Activated naive CD4-positive, alpha-beta T cell treated with anti-CD3 and anti-CD28 coated beads, Interleukin-2, amount 50 U/mL, for 72 hours (primary cell): ENCODE results near the gene SOCS7. TPM values are rescaled to one million over a fixed set of nuclear protein-coding genes. Genes with fewer than 3 reads are reported as not detected.

Experiments
- ATAC-seq, 2 donors: fragments of 150-1000 bp; cut with Tn5 transposase; 2 replicates each; pipeline ENCODE4 v1.10.0; 2021; ENCODE audit warnings: mild to moderate bottlenecking in 2 of 2, moderate library complexity in 2 of 2
- DNase-seq, 2 donors: peaks; one replicate each; pipeline ENCODE4 v3.0.0; 2021 to 2022; ENCODE audit warnings: low spot score in 2 of 2
- H3K27ac Mint-ChIP-seq, 2 donors: one replicate each; pipeline ENCODE4 v1.8.0; 2022; ENCODE audit warnings: mild to moderate bottlenecking in 2 of 2, mixed read lengths in 2 of 2
- H3K36me3 Mint-ChIP-seq, 2 donors: one replicate each; pipeline ENCODE4 v1.8.0; 2022; ENCODE audit warnings: mixed read lengths in 2 of 2
- H3K9me3 Mint-ChIP-seq, 2 donors: one replicate each; pipeline ENCODE4 v1.8.0; 2022; ENCODE audit warnings: mixed read lengths in 2 of 2
- total RNA-seq, 2 donors: library from RNA; stranded (reverse); gene quantifications; one replicate each; pipeline ENCODE4 v1.2.3, GENCODE V29; 2022

SOCS7 gene
- 10 to 100 TPM; 20.8 to 24.1 TPM for total RNA-seq

- ATAC-seq (peak; percentile 95), DNase-seq (peak; percentile 91 to 92)
- Mint-ChIP-seq H3K9me3 (no peaks in the 10 kb centered on the region), H3K27ac (peak within 1 kb of the TSS; percentile 91 to 96), H3K36me3 (peaks cover 0 to 5% of the 10 kb centered on the region in 2 donors)
These were observed at the start of gene SOCS7 for GRCh38 chr17:38351412-38352222. TSS of gene SOCS7 (plus strand) at chr17:38351844. CDS start at chr17:38352053, 209 bp downstream.

GRCh38 chr17:38315497-38315896, 36.1 kb upstream of the SOCS7 start:
- Mint-ChIP-seq H3K9me3 (no peaks in the 10 kb centered on the region), H3K27ac (peak overlapping the region in 1 of 2 donors; percentile 74), H3K36me3 (peaks cover 9 to 13% of the 10 kb centered on the region in 2 donors)
- ATAC-seq (no peak), DNase-seq (no peak)

GRCh38 chr17:38317081-38317480, 34.6 kb upstream of the SOCS7 start:
- Mint-ChIP-seq H3K36me3 (peaks cover 9 to 13% of the 10 kb centered on the region in 2 donors), H3K27ac (no peak overlapping the region), H3K9me3 (no peaks in the 10 kb centered on the region)
- DNase-seq (no peak), ATAC-seq (no peak)

GRCh38 chr17:38320482-38320881, 31.2 kb upstream of the SOCS7 start:
- H3K36me3 Mint-ChIP-seq, result peaks cover 9 to 13% of the 10 kb centered on the region in 2 donors

GRCh38 chr17:38322156-38322779, 29.4 kb upstream of the SOCS7 start:
- Mint-ChIP-seq H3K27ac (peak overlapping the region in 1 of 2 donors; percentile 22), H3K9me3 (no peaks in the 10 kb centered on the region), H3K36me3 (peaks cover 5 to 6% of the 10 kb centered on the region in 2 donors)
- ATAC-seq, result peak; percentile 83 to 87
- peak in 1 of 2 donors; percentile 81 for DNase-seq

More at GRCh38 chr17:38320482-38320881, 31.2 kb upstream of the SOCS7 start:
- Mint-ChIP-seq H3K27ac (no peak overlapping the region), H3K9me3 (no peaks in the 10 kb centered on the region)
- DNase-seq (no peak), ATAC-seq (no peak)

- ATAC-seq, result no peak
- Mint-ChIP-seq H3K36me3 (peaks cover 5 to 6% of the 10 kb centered on the region in 2 donors), H3K27ac (no peak overlapping the region), H3K9me3 (no peaks in the 10 kb centered on the region)
- no peak for DNase-seq
These were observed 28.7 kb upstream of the SOCS7 start for GRCh38 chr17:38322897-38323296.

- H3K36me3 Mint-ChIP-seq, result peaks cover 0 to 5% of the 10 kb centered on the region in 2 donors
- H3K27ac Mint-ChIP-seq, result no peak overlapping the region
- no peaks in the 10 kb centered on the region for H3K9me3 Mint-ChIP-seq
- DNase-seq (no peak), ATAC-seq (no peak)
These were observed 27.4 kb upstream of the SOCS7 start for GRCh38 chr17:38324141-38324697.

GRCh38 chr17:38324772-38325171, 26.9 kb upstream of the SOCS7 start:
- no peak for ATAC-seq
- H3K27ac Mint-ChIP-seq, result no peak overlapping the region
- no peaks in the 10 kb centered on the region for H3K9me3 Mint-ChIP-seq
- peaks cover 0 to 5% of the 10 kb centered on the region in 2 donors for H3K36me3 Mint-ChIP-seq
- DNase-seq, result no peak

- H3K36me3 Mint-ChIP-seq, result peaks cover 0 to 5% of the 10 kb centered on the region in 2 donors
- no peak for DNase-seq
- ATAC-seq, result no peak
- H3K9me3 Mint-ChIP-seq, result no peaks in the 10 kb centered on the region
- H3K27ac Mint-ChIP-seq, result peak overlapping the region in 1 of 2 donors; percentile 67
These were observed 26.3 kb upstream of the SOCS7 start for GRCh38 chr17:38325221-38325851.

GRCh38 chr17:38326996-38327792, 24.4 kb upstream of the SOCS7 start:
- ATAC-seq, result peak in 1 of 2 donors; percentile 18
- Mint-ChIP-seq H3K9me3 (no peaks in the 10 kb centered on the region), H3K36me3 (peaks cover 0 to 5% of the 10 kb centered on the region in 2 donors), H3K27ac (peak overlapping the region in 1 of 2 donors; percentile 52)
- DNase-seq, result no peak

GRCh38 chr17:38327936-38328335, 23.7 kb upstream of the SOCS7 start:
- peak overlapping the region; percentile 5 to 52 for H3K27ac Mint-ChIP-seq
- H3K9me3 Mint-ChIP-seq, result no peaks in the 10 kb centered on the region
- H3K36me3 Mint-ChIP-seq, result peaks cover 0 to under 1% of the 10 kb centered on the region in 2 donors
- ATAC-seq, result no peak
- DNase-seq, result no peak

GRCh38 chr17:38328620-38329019, 23.0 kb upstream of the SOCS7 start:
- no peaks in the 10 kb centered on the region for H3K9me3 Mint-ChIP-seq
- DNase-seq, result no peak
- peak overlapping the region in 1 of 2 donors; percentile 52 for H3K27ac Mint-ChIP-seq
- ATAC-seq, result no peak
- H3K36me3 Mint-ChIP-seq, result no peaks in the 10 kb centered on the region

GRCh38 chr17:38329284-38329683, 22.4 kb upstream of the SOCS7 start:
- no peak for ATAC-seq
- Mint-ChIP-seq H3K9me3 (no peaks in the 10 kb centered on the region), H3K36me3 (no peaks in the 10 kb centered on the region), H3K27ac (peak overlapping the region; percentile 52 to 73)
- DNase-seq, result no peak

- no peaks in the 10 kb centered on the region for H3K9me3 Mint-ChIP-seq
- H3K36me3 Mint-ChIP-seq, result no peaks in the 10 kb centered on the region
- ATAC-seq, result no peak
These were observed 21.6 kb upstream of the SOCS7 start for GRCh38 chr17:38329808-38330730.

GRCh38 chr17:38330941-38331411, 20.7 kb upstream of the SOCS7 start:
- Mint-ChIP-seq H3K9me3 (no peaks in the 10 kb centered on the region), H3K36me3 (no peaks in the 10 kb centered on the region), H3K27ac (no peak overlapping the region)
- DNase-seq (no peak), ATAC-seq (no peak)

More at GRCh38 chr17:38329808-38330730, 21.6 kb upstream of the SOCS7 start:
- DNase-seq, result no peak
- H3K27ac Mint-ChIP-seq, result peak overlapping the region in 1 of 2 donors; percentile 77
